H1 (cell line): ENCODE measurements around the gene SLC66A3. TPM values are rescaled to one million over a fixed set of nuclear protein-coding genes. Genes with fewer than 3 reads are reported as not detected.
"Not testable (repeated sequence)": the region's sequence is repeated elsewhere in the genome, so short reads cannot be mapped to it uniquely, and the experiment has no call there.

Experiments used
- CTCF ChIA-PET: fragments of 300-600 bp; sonication (Branson Sonifier 250); formaldehyde crosslinking; loops from one replicate; lab custom pipeline; 2021; ENCODE audit not compliant: partially characterized antibody; lab: Charles Lee
- POLR2A ChIA-PET: fragments of 300-600 bp; sonication (Branson Sonifier 250); formaldehyde crosslinking; loops from one replicate; lab custom pipeline; 2021; ENCODE audit warnings: inconsistent platforms; ENCODE audit not compliant: partially characterized antibody; lab: Charles Lee
- DNase-seq, 2 experiments: peaks; one replicate each; pipeline versions ENCODE4 v3.0.0 to v3.0.0-alpha.2; 2010 to 2022; ENCODE audit warnings: low spot score in 2 of 2, low read depth in 1 of 2, mixed read lengths in 1 of 2
- FAIRE-seq: peaks from 2 replicates; lab custom pipeline; 2011; peaks lifted over from hg19 to GRCh38; lab: Jason Lieb, UNC
- H2AFZ ChIP-seq: 2 replicates; pipeline ENCODE4 v1.8.1; 2012; ENCODE audit warnings: low read length, inconsistent platforms
- H2AK5ac ChIP-seq: 2 replicates; pipeline ENCODE4 v1.6.1; 2013; ENCODE audit warnings: low read depth, low read length
- H2BK120ac ChIP-seq: replicated peaks from 2 replicates; pipeline ENCODE3; 2013; ENCODE audit warnings: low read depth, low read length, inconsistent platforms
- H2BK12ac ChIP-seq: 2 replicates; pipeline ENCODE4 v1.6.1; 2013; ENCODE audit warnings: low read depth, low read length
- H2BK15ac ChIP-seq: 2 replicates; pipeline ENCODE4 v1.6.1; 2013; ENCODE audit warnings: low read length
- H2BK20ac ChIP-seq: 2 replicates; pipeline ENCODE4 v1.6.1; 2013; ENCODE audit warnings: low read length
- H2BK5ac ChIP-seq: 2 replicates; pipeline ENCODE4 v1.6.1; 2013; ENCODE audit warnings: low read depth, low read length
- H3K14ac ChIP-seq: 2 replicates; pipeline ENCODE4 v1.6.1; 2013; ENCODE audit warnings: inconsistent platforms; ENCODE audit not compliant: insufficient read length
- H3K18ac ChIP-seq: 2 replicates; pipeline ENCODE4 v1.6.1; 2013; ENCODE audit warnings: low read length; ENCODE audit errors: extremely low read depth
- H3K23ac ChIP-seq: 2 replicates; pipeline ENCODE4 v1.6.1; 2013; ENCODE audit warnings: inconsistent platforms; ENCODE audit not compliant: insufficient read length
- H3K23me2 ChIP-seq: 2 replicates; pipeline ENCODE4 v1.6.1; 2013; ENCODE audit warnings: low read depth, low read length
- H3K27ac ChIP-seq: 2 replicates; pipeline ENCODE4 v1.6.1; 2011; ENCODE audit warnings: low read depth, low read length, inconsistent platforms
- H3K27me3 ChIP-seq, 4 experiments: replicated peaks in 1 of 4; 1 replicate in 1 of 4; 2 replicates in 3 of 4; pipeline versions ENCODE4 v1.6.1 to v1.8.1; 2011 to 2013; ENCODE audit warnings: low read length in 3 of 4, mild to moderate bottlenecking in 3 of 4, inconsistent platforms in 2 of 4, mixed read lengths in 2 of 4, moderate library complexity in 1 of 4; ENCODE audit not compliant: control insufficient read depth in 3 of 4, insufficient read depth in 3 of 4; ENCODE audit errors: extremely low read depth in 1 of 4
- H3K36me3 ChIP-seq, 4 experiments: 2 replicates each; pipeline versions ENCODE4 v1.6.1 to v1.8.1; 2011 to 2013; ENCODE audit warnings: mild to moderate bottlenecking in 4 of 4, low read length in 3 of 4, moderate library complexity in 2 of 4, control low read depth in 1 of 4, inconsistent platforms in 1 of 4; ENCODE audit not compliant: insufficient read depth in 4 of 4, control insufficient read depth in 2 of 4
- H3K4ac ChIP-seq: replicated peaks from 2 replicates; pipeline ENCODE3; 2013; ENCODE audit warnings: low read length, low read depth, mixed read lengths, inconsistent platforms; ENCODE audit not compliant: insufficient read length
- H3K4me1 ChIP-seq, 4 experiments: replicated peaks in 1 of 4; 1 replicate in 1 of 4; 2 replicates in 3 of 4; pipeline versions ENCODE4 v1.6.1 to v1.8.1; 2011 to 2013; ENCODE audit warnings: low read length in 3 of 4, inconsistent platforms in 2 of 4, mixed read lengths in 1 of 4; ENCODE audit not compliant: insufficient read depth in 4 of 4, control insufficient read depth in 3 of 4
- H3K4me2 ChIP-seq, 2 experiments: 2 replicates each; pipeline versions ENCODE4 v1.6.1 to v1.8.1; 2011 to 2013; ENCODE audit warnings: low read depth in 2 of 2, low read length in 2 of 2, control low read depth in 1 of 2, inconsistent platforms in 1 of 2, mild to moderate bottlenecking in 1 of 2; ENCODE audit not compliant: insufficient read depth in 1 of 2
- H3K4me3 ChIP-seq, 4 experiments: fragments of 200-600, 300-600 bp in 1 of 4; sonication (generic), shearing (Covaris generic), sonication (Bioruptor Twin) in 1 of 4; 2 replicates each; pipeline versions ENCODE4 v1.5.1 to v1.8.1; 2011 to 2016; ENCODE audit warnings: low read length in 4 of 4, low read depth in 3 of 4, control low read depth in 2 of 4, inconsistent platforms in 2 of 4, mild to moderate bottlenecking in 2 of 4, mixed read lengths in 1 of 4, moderate library complexity in 1 of 4; ENCODE audit not compliant: insufficient read depth in 2 of 4; ENCODE audit errors: extremely low read depth in 1 of 4
- H3K56ac ChIP-seq: replicated peaks from 2 replicates; pipeline ENCODE3; 2013; ENCODE audit warnings: low read depth, mild to moderate bottlenecking, mixed read lengths, low read length, inconsistent platforms; ENCODE audit not compliant: insufficient read length
- H3K79me1 ChIP-seq: 2 replicates; pipeline ENCODE4 v1.6.1; 2013; ENCODE audit warnings: low read depth, low read length, control low read depth
- H3K79me2 ChIP-seq, 2 experiments: 2 replicates each; pipeline versions ENCODE4 v1.6.1 to v1.8.1; 2012 to 2013; ENCODE audit warnings: low read length in 2 of 2, mild to moderate bottlenecking in 2 of 2, inconsistent platforms in 1 of 2; ENCODE audit not compliant: insufficient read depth in 2 of 2, control insufficient read depth in 1 of 2
- H3K9ac ChIP-seq, 4 experiments: replicated peaks in 1 of 4; 1 replicate in 1 of 4; 2 replicates in 3 of 4; pipeline versions ENCODE4 v1.6.1 to v1.8.1; 2011 to 2013; ENCODE audit warnings: low read depth in 3 of 4, low read length in 3 of 4, control low read depth in 2 of 4, mild to moderate bottlenecking in 2 of 4, moderate library complexity in 2 of 4, inconsistent platforms in 1 of 4; ENCODE audit errors: extremely low read depth in 1 of 4
- H3K9me3 ChIP-seq, 2 experiments: 2 replicates each; pipeline versions ENCODE4 v1.6.1 to v1.8.1; 2012 to 2013; ENCODE audit warnings: mild to moderate bottlenecking in 2 of 2, moderate library complexity in 2 of 2, control low read depth in 1 of 2, inconsistent platforms in 1 of 2, low read depth in 1 of 2, low read length in 1 of 2, mixed read lengths in 1 of 2; ENCODE audit not compliant: insufficient read depth in 2 of 2
- H4K20me1 ChIP-seq, 2 experiments: replicated peaks in 1 of 2; 2 replicates each; pipeline versions ENCODE3 to v1.8.1; 2011 to 2013; ENCODE audit warnings: inconsistent platforms in 2 of 2, low read length in 2 of 2, mild to moderate bottlenecking in 1 of 2; ENCODE audit not compliant: insufficient read depth in 2 of 2, control insufficient read depth in 1 of 2
- H4K5ac ChIP-seq: 2 replicates; pipeline ENCODE4 v1.6.1; 2013; ENCODE audit warnings: low read length, low read depth, mixed read lengths, inconsistent platforms; ENCODE audit not compliant: insufficient read length
- H4K8ac ChIP-seq: 2 replicates; pipeline ENCODE4 v1.8.0; 2013; ENCODE audit warnings: mild to moderate bottlenecking, moderate library complexity, low read length, inconsistent platforms; ENCODE audit not compliant: insufficient read depth; ENCODE audit errors: extremely low read depth
- H4K91ac ChIP-seq: replicated peaks from 2 replicates; pipeline ENCODE3; 2013; ENCODE audit warnings: low read length, mixed read lengths, inconsistent platforms; ENCODE audit not compliant: insufficient read length
- ASH2L ChIP-seq: fragments of 200-600, 300-600 bp; sonication (generic); IDR thresholded peaks from one replicate; pipeline ENCODE4 v1.7.1; 2017; ENCODE audit warnings: low read length
- BCL11A ChIP-seq, 2 experiments: IDR thresholded peaks; one replicate each; pipeline ENCODE4 v1.6.1; 2011; ENCODE audit warnings: low read depth in 2 of 2, low read length in 2 of 2, mild to moderate bottlenecking in 2 of 2
- BRCA1 ChIP-seq: IDR thresholded peaks from 2 replicates; pipeline ENCODE4 v1.6.1; 2012; ENCODE audit warnings: low read depth, low read length, improper control_type of control experiment
- CBX5 ChIP-seq: fragments of 300-800, 300-1000 bp; sonication (generic); IDR thresholded peaks from 2 replicates; pipeline ENCODE4 v1.7.1; 2016; ENCODE audit warnings: antibody characterized with exemption, low read length, low read depth
- KDM5A ChIP-seq: fragments of 200-600 bp; IDR thresholded peaks from 2 replicates; pipeline ENCODE4 v1.7.1; 2012; ENCODE audit warnings: mild to moderate bottlenecking, low read length, inconsistent platforms, mixed read lengths
- TAF7 ChIP-seq: optimal IDR thresholded peaks from 2 replicates; pipeline ENCODE3; 2011; ENCODE audit warnings: low read depth, mild to moderate bottlenecking, inconsistent platforms, low read length, moderate library complexity, borderline replicate concordance
- USF2 ChIP-seq: IDR thresholded peaks from 2 replicates; pipeline ENCODE4 v1.6.1; 2011; ENCODE audit warnings: low read length, improper control_type of control experiment
- WGBS, 2 experiments: shearing (Covaris generic) in 1 of 2; methylation state at CpG; one replicate each; pipeline versions ENCODE4 v1.1.6 to v1.1.7; 2013 to 2015; ENCODE audit warnings: low lambda C conversion rate in 2 of 2, mixed read lengths in 2 of 2, inconsistent platforms in 1 of 2, low coverage in 1 of 2, missing lambda C conversion rate in 1 of 2; ENCODE audit not compliant: insufficient replicate concordance in 2 of 2, insufficient coverage in 1 of 2, insufficient read length in 1 of 2; ENCODE audit errors: extremely low coverage in 1 of 2, missing lambda C conversion rate in 1 of 2; 5-methylcytosine and 5-hydroxymethylcytosine counted together
- polyA plus RNA-seq, 7 experiments: library from polyadenylated mRNA; depleted of rRNA in 3 of 7; stranded (reverse) in 5 of 7; unstranded in 2 of 7; fragments of >200 nt in 5 of 7; fragments of 200-250 nt in 2 of 7; gene quantifications; 1 replicate in 5 of 7; 2 replicates in 1 of 7; 4 replicates in 1 of 7; pipeline versions ENCODE4 v1.2.1 to v1.2.3, GENCODE V29; 2011 to 2013; ENCODE audit warnings: missing spikeins in 2 of 7, mixed read lengths in 2 of 7
- total RNA-seq: library from RNA; stranded (reverse); fragmentation: NEBNext Ultra II Directional; extraction: Animal tissue kit (Norgen Biotek cat#: 25700); gene quantifications from 2 replicates; pipeline ENCODE4 v1.2.1, GENCODE V29; 2021

Gene SLC66A3
- total and polyA plus RNA-seq, 2 of the 8 experiments (the other 6 are each of a cell fraction or from before 2014, with no cell fraction given) = 8.7 to 27.8 TPM

GRCh38 chr2:11163439-11164317 lies 8.4 kb downstream of the SLC66A3 start (continued):
- TF ChIP-seq USF2 (no peak), TAF7 (no peak), CBX5 (no peak), KDM5A (no peak), BCL11A (IDR thresholded peaks at IDR 0.05; ENCODE audit: low read depth in 2 of 2, low read length in 2 of 2) (no peak), BRCA1 (no peak), ASH2L (no peak)

GRCh38 chr2:11165046-11165445 lies 9.8 kb downstream of the SLC66A3 start:
- H2BK120ac ChIP-seq, H3K18ac ChIP-seq, H3K79me1 ChIP-seq, H3K23me2 ChIP-seq, H3K4ac ChIP-seq, H4K20me1 ChIP-seq, H2BK12ac ChIP-seq, DNase-seq, H3K27ac ChIP-seq, H3K4me3 ChIP-seq, H3K4me1 ChIP-seq, H3K27me3 ChIP-seq, FAIRE-seq, H3K56ac ChIP-seq, H3K4me2 ChIP-seq, H3K36me3 ChIP-seq, POLR2A ChIA-PET, H3K14ac ChIP-seq, H4K91ac ChIP-seq, H4K8ac ChIP-seq, H3K23ac ChIP-seq, H4K5ac ChIP-seq, H2BK20ac ChIP-seq, H2AK5ac ChIP-seq, H3K9ac ChIP-seq, CTCF ChIA-PET, H3K79me2 ChIP-seq, H3K9me3 ChIP-seq, H2AFZ ChIP-seq, H2BK15ac ChIP-seq, H2BK5ac ChIP-seq: not testable (repeated sequence)
- WGBS, 2 experiments = 90% methylated on average over 2 of the region's 28 CpGs; no CpG with 5 or more reads in 1 of the 2 experiments
